SJCRH30 (cell line): ENCODE measurements around the gene TUG1. TPM values are rescaled to one million over a fixed set of nuclear protein-coding genes. Genes with fewer than 3 reads are reported as not detected.

Experiments
- DNase-seq, 2 experiments: peaks; one replicate each; pipeline ENCODE4 v3.0.0-alpha.2; 2015 to 2020
- H3K27ac ChIP-seq: fragments of 250-450 bp; sonication (Bioruptor Pico); 2 replicates; pipeline ENCODE4 v1.5.1; 2020; ENCODE audit warnings: mild to moderate bottlenecking, moderate library complexity
- H3K27me3 ChIP-seq: fragments of 250-450 bp; sonication (Bioruptor Pico); 2 replicates; pipeline ENCODE4 v1.5.1; 2020; ENCODE audit warnings: mild to moderate bottlenecking, moderate library complexity
- H3K36me3 ChIP-seq: fragments of 250-450 bp; sonication (Bioruptor Pico); 2 replicates; pipeline ENCODE4 v1.5.1; 2020; ENCODE audit warnings: mild to moderate bottlenecking, moderate library complexity
- H3K4me1 ChIP-seq: fragments of 250-450 bp; sonication (Bioruptor Pico); 2 replicates; pipeline ENCODE4 v1.5.1; 2020; ENCODE audit warnings: mild to moderate bottlenecking, moderate library complexity
- H3K4me3 ChIP-seq: fragments of 250-450 bp; sonication (Bioruptor Pico); 2 replicates; pipeline ENCODE4 v1.5.1; 2020; ENCODE audit warnings: mild to moderate bottlenecking, moderate library complexity
- H3K9me3 ChIP-seq: fragments of 250-450 bp; sonication (Bioruptor Pico); replicated peaks from 2 replicates; pipeline ENCODE4 v1.5.1; 2020; ENCODE audit warnings: mild to moderate bottlenecking, moderate library complexity
- total RNA-seq: library from RNA; depleted of rRNA; stranded (reverse); fragments of >200 nt; shearing (Covaris generic); gene quantifications from 2 replicates; pipeline ENCODE4 v1.2.3, GENCODE V29; 2014; rRNA removed

Gene TUG1
- total RNA-seq, 1 experiment from 2014 or later, result 73.0 TPM

DNA sequence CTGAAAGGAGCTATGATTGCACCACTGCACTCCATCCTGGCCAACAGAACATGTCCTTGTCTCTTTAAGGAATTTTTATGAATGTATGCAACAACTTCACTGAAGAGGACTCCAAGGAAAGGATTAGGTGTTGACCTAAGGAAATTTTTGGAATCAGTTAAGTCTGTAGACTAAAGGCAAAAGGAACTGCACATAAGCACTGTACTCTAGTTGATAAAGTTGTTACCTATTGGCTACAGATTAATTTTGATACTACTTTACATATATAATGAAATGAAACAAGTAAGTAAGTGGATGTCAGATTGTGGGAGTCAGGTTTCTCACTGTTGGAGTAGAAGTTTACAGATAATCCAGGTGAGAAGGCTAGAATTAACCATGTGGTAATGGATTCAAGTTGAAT lies 36.5 kb downstream of the TUG1 start:
- Histone ChIP-seq H3K9me3 (0 out of 2 replicates have a peak, but pooled peaks cover 3% of the 10 kb centered on the region), H3K4me1 (no peaks in the 10 kb centered on the region), H3K36me3 (no peaks in the 10 kb centered on the region), H3K4me3 (no peak overlapping the region), H3K27me3 (no peaks in the 10 kb centered on the region), H3K27ac (no peak overlapping the region)
- no peak for DNase-seq

DNA sequence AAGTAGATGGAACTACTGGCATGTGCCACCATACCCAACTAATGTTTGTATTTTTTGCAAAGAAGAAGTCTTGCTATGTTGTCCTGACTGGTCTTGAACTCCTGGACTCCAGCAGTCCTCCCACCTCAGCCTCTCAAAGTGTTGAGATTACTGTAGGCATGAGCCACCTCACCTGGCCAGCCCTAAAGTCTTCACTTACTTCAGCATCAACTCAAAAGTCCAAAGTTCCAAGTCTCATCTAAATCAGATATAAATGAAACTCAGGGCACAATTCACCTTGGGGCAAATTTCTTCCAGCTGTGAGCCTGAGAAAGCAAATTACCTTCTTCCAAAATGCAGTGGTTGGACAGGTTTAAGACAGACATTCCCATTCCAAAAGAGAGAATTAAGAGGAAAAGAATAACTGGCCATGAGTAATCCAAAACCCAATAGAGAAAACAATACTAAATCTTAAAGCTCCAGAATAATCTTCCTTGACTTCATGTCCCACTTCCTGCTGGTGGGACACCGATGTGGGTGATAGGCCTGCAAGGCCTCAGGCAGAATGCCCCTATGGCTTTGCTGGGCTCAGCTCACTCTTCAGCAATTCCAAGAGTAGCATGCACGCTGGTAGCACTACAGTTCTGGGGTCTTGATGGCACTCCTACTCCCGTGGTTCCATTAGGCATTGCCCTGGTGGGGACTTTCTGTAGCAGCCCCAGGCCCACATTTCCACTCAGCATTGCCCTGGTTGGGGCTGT lies 50.3 kb downstream of the TUG1 start:
- Histone ChIP-seq H3K4me3 (no peak overlapping the region), H3K27ac (no peak overlapping the region), H3K36me3 (no peaks in the 10 kb centered on the region), H3K27me3 (no peaks in the 10 kb centered on the region), H3K4me1 (no peaks in the 10 kb centered on the region), H3K9me3 (no peaks in the 10 kb centered on the region)
- DNase-seq, result no peak

DNA sequence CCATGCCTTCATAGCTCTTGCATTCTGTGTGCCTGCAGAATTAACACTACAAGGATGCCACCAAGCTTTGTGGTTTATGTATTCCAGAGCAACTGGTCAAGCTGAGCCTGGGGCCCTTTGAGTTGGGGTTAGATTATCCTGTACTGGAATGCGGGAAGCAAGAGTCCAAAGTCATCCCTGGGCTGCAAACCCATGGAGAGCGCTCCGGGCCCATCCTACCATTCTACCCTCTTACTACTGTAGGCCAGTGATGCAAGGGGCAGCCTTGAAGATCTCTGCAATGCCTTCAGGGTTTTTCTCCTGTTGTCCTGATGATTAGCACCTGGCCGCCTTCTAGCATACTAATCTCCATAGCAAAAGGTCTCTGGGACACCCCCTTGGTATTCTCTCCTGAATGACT lies 51.3 kb downstream of the TUG1 start:
- Histone ChIP-seq H3K9me3 (no peaks in the 10 kb centered on the region), H3K27me3 (no peaks in the 10 kb centered on the region), H3K36me3 (no peaks in the 10 kb centered on the region), H3K27ac (no peak overlapping the region), H3K4me3 (no peak overlapping the region), H3K4me1 (no peaks in the 10 kb centered on the region)
- DNase-seq, result no peak

DNA sequence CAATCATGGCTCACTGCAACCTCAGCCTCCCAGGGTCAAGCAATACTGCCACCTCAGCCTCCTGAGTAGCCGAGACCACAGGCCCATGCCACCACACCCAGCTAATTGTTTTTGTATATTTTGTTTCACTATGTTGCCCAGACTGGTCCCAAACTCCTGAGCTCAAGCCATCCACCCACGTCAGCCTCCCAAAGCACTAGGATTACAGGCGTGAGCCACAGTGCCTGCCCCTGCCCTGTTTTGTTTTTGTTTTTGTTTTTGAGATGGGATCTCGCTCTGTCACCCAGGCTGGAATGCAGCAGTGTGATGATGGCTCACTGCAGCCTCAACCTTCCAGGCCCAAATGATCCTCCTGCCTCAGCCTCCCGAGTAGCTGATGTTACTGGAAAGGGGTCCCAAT lies 53.5 kb downstream of the TUG1 start:
- H3K27ac ChIP-seq, result no peak overlapping the region
- H3K9me3 ChIP-seq, result no peaks in the 10 kb centered on the region
- H3K4me1 ChIP-seq, result no peaks in the 10 kb centered on the region
- no peak for DNase-seq
- no peaks in the 10 kb centered on the region for H3K27me3 ChIP-seq
- H3K4me3 ChIP-seq, result no peak overlapping the region
- H3K36me3 ChIP-seq, result no peaks in the 10 kb centered on the region

Other genes with a start within 250 kb of the TUG1 start
- 29.7 and 32.6 TPM in 2 replicates for gene MORC2, start 491 bp upstream of the TUG1 start, total RNA-seq
- gene SMTN, start 112.1 kb downstream of the TUG1 start, total RNA-seq, result 33.5 and 34.2 TPM in 2 replicates
- 0.24 TPM in 1 of 2 replicates, not detected in the other for gene SELENOM, start 138.3 kb downstream of the TUG1 start, total RNA-seq
- 0.10 and 0.12 TPM in 2 replicates for gene INPP5J, start 153.7 kb downstream of the TUG1 start, total RNA-seq
- 0.61 and 0.87 TPM in 2 replicates for gene PLA2G3, start 171.2 kb downstream of the TUG1 start, total RNA-seq
- 23.3 and 24.2 TPM in 2 replicates for gene RNF185, start 190.9 kb downstream of the TUG1 start, total RNA-seq
- 20.8 and 28.5 TPM in 2 replicates for gene LIMK2, start 243.0 kb downstream of the TUG1 start, total RNA-seq